Keratinocyte (primary cell): ENCODE data around the gene RSPO3. TPM values are rescaled to one million over a fixed set of nuclear protein-coding genes. Genes with fewer than 3 reads are reported as not detected.

Experiments
- DNase-seq: peaks from one replicate; pipeline ENCODE4 v3.0.0-alpha.2; 2011; ENCODE audit warnings: low read depth, missing footprints, low spot score
- FAIRE-seq: peaks from 2 replicates; lab custom pipeline; 2011; peaks lifted over from hg19 to GRCh38; lab: Jason Lieb, UNC
- H2AFZ ChIP-seq: 2 replicates; pipeline ENCODE4 v1.6.0; 2012; ENCODE audit warnings: low read length, control low read depth, inconsistent platforms; ENCODE audit not compliant: control insufficient read depth
- H3K27ac ChIP-seq: 2 replicates; pipeline ENCODE4 v1.5.1; 2011; ENCODE audit warnings: low read length; ENCODE audit not compliant: control insufficient read depth, insufficient read depth
- H3K27me3 ChIP-seq: 3 replicates; pipeline ENCODE4 v1.6.0; 2011; ENCODE audit warnings: low read length; ENCODE audit not compliant: control insufficient read depth, insufficient read depth; ENCODE audit errors: extremely low read depth
- H3K36me3 ChIP-seq, 2 experiments: 2 replicates in 1 of 2; 3 replicates in 1 of 2; pipeline ENCODE4 v1.5.1; 2011; ENCODE audit warnings: low read length in 2 of 2, mild to moderate bottlenecking in 1 of 2; ENCODE audit not compliant: control insufficient read depth in 2 of 2, insufficient read depth in 2 of 2; ENCODE audit errors: extremely low read depth in 1 of 2
- H3K4me1 ChIP-seq: 3 replicates; pipeline ENCODE4 v1.5.1; 2011; ENCODE audit warnings: low read length; ENCODE audit not compliant: control insufficient read depth, insufficient read depth; ENCODE audit errors: extremely low read depth
- H3K4me2 ChIP-seq: 3 replicates; pipeline ENCODE4 v1.6.0; 2011; ENCODE audit warnings: low read depth, low read length; ENCODE audit not compliant: control insufficient read depth, insufficient read depth; ENCODE audit errors: extremely low read depth
- H3K4me3 ChIP-seq, 3 experiments: fragments of 200-600 bp in 1 of 3; sonication (generic) in 1 of 3; 2 replicates in 2 of 3; 3 replicates in 1 of 3; pipeline ENCODE4 v1.5.1; 2011 to 2016; ENCODE audit warnings: low read length in 3 of 3, mild to moderate bottlenecking in 3 of 3, control low read depth in 2 of 3, inconsistent platforms in 1 of 3, low read depth in 1 of 3, mixed read lengths in 1 of 3, mixed run types in 1 of 3, moderate library complexity in 1 of 3; ENCODE audit not compliant: control insufficient read depth in 2 of 3, insufficient read depth in 2 of 3; ENCODE audit errors: extremely low read depth in 1 of 3
- H3K79me2 ChIP-seq: 2 replicates; pipeline ENCODE4 v1.6.0; 2012; ENCODE audit warnings: low read length; ENCODE audit not compliant: control insufficient read depth, insufficient read depth
- H3K9ac ChIP-seq: 3 replicates; pipeline ENCODE4 v1.6.0; 2011; ENCODE audit warnings: low read length; ENCODE audit not compliant: control insufficient read depth, insufficient read depth; ENCODE audit errors: extremely low read depth
- H3K9me1 ChIP-seq: 3 replicates; pipeline ENCODE4 v1.6.0; 2011; ENCODE audit warnings: low read length; ENCODE audit not compliant: control insufficient read depth, insufficient read depth; ENCODE audit errors: extremely low read depth
- H3K9me3 ChIP-seq: 2 replicates; pipeline ENCODE4 v1.5.1; 2012; ENCODE audit warnings: low read depth, low read length; ENCODE audit not compliant: control insufficient read depth
- H4K20me1 ChIP-seq: 3 replicates; pipeline ENCODE4 v1.6.0; 2011; ENCODE audit warnings: low read length; ENCODE audit not compliant: control insufficient read depth, insufficient read depth; ENCODE audit errors: extremely low read depth
- EZH2 ChIP-seq: IDR thresholded peaks from one replicate; pipeline ENCODE4 v1.6.1; 2012; ENCODE audit warnings: inconsistent platforms, mild to moderate bottlenecking, low read length, moderate library complexity
- dilution Hi-C: fragments of 300-500 bp; cut with MboI; formaldehyde crosslinking; loops from one replicate; pipeline ENCODE4 v1.7.0; 2020; ENCODE audit warnings: low sequenced_read_pairs; ENCODE audit not compliant: extremely low pct_ligation_motif_present
- polyA plus RNA-seq, 5 experiments: library from polyadenylated mRNA; depleted of rRNA in 3 of 5; stranded (reverse) in 3 of 5; stranded (forward) in 1 of 5; unstranded in 1 of 5; fragments of >200 nt; gene quantifications; 1 replicate in 1 of 5; 2 replicates in 3 of 5; 3 replicates in 1 of 5; pipeline versions ENCODE4 v1.2.1 to v1.2.3, GENCODE V29; 2011 to 2012; ENCODE audit warnings: missing spikeins in 2 of 5, low read depth in 1 of 5, low replicate concordance in 1 of 5
- TF ChIP-seq, protein P1 (sequence below), 3 experiments: IDR thresholded peaks in 1 of 3; conservative IDR thresholded peaks in 1 of 3; optimal IDR thresholded peaks in 1 of 3; 2 replicates in 2 of 3; 3 replicates in 1 of 3; pipeline versions ENCODE3 to v1.5.1; 2011; ENCODE audit warnings: low read length in 3 of 3, mild to moderate bottlenecking in 3 of 3, moderate library complexity in 2 of 3, control low read depth in 1 of 3, inconsistent platforms in 1 of 3; ENCODE audit not compliant: insufficient read depth in 2 of 3; ENCODE audit errors: extremely low read depth in 1 of 3

Gene RSPO3
- polyA plus RNA-seq, 1 donor (not counting 4 experiments of a cell fraction or from before 2014, with no cell fraction given): not detected

DNA sequence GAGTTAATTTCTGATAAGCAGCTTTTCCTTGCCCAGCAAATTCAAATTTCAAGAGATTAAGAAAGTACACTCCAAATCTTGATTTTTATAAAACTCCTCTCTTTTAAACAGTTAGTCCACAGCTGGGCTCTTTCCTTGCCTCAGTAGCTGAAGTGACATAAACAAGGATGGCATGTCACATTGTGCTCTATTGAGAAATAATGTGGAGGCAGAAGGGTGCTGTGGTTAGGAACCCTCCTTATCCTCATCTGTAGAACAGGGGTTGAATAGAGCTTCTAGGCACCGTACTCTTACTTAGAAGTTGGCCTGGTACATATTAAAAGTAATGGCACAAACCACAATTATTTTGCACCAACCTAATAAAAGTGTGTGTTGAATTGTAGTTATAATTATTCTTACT is 70.3 kb downstream of the RSPO3 start:
- no peaks in the 10 kb centered on the region for H3K36me3 ChIP-seq
- TF ChIP-seq EZH2: no peak
- TF ChIP-seq, protein P1, sequence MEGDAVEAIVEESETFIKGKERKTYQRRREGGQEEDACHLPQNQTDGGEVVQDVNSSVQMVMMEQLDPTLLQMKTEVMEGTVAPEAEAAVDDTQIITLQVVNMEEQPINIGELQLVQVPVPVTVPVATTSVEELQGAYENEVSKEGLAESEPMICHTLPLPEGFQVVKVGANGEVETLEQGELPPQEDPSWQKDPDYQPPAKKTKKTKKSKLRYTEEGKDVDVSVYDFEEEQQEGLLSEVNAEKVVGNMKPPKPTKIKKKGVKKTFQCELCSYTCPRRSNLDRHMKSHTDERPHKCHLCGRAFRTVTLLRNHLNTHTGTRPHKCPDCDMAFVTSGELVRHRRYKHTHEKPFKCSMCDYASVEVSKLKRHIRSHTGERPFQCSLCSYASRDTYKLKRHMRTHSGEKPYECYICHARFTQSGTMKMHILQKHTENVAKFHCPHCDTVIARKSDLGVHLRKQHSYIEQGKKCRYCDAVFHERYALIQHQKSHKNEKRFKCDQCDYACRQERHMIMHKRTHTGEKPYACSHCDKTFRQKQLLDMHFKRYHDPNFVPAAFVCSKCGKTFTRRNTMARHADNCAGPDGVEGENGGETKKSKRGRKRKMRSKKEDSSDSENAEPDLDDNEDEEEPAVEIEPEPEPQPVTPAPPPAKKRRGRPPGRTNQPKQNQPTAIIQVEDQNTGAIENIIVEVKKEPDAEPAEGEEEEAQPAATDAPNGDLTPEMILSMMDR (optimal IDR thresholded peaks at IDR 0.05 in 1 of 3, IDR thresholded peaks at IDR 0.05 in 1 of 3, conservative IDR thresholded peaks at IDR 0.05 in 1 of 3; ENCODE audit: extremely low read depth in 1 of 3, insufficient read depth in 2 of 3, low read length in 3 of 3): no peak
- H3K9ac ChIP-seq: no peak overlapping the region
- FAIRE-seq (no peak), DNase-seq (no peak)
- H3K27ac ChIP-seq: no peak overlapping the region
- H3K79me2 ChIP-seq: no peaks in the 10 kb centered on the region
- no peak overlapping the region for H3K4me2 ChIP-seq
- no peak overlapping the region for H2AFZ ChIP-seq
- no peaks in the 10 kb centered on the region for H4K20me1 ChIP-seq
- H3K27me3 ChIP-seq: no peaks in the 10 kb centered on the region
- dilution Hi-C loops: no loop called here
- H3K4me1 ChIP-seq: no peaks in the 10 kb centered on the region
- no peak overlapping the region for H3K4me3 ChIP-seq
- H3K9me3 ChIP-seq: no peaks in the 10 kb centered on the region
- H3K9me1 ChIP-seq: peaks cover 2% of the 10 kb centered on the region

DNA sequence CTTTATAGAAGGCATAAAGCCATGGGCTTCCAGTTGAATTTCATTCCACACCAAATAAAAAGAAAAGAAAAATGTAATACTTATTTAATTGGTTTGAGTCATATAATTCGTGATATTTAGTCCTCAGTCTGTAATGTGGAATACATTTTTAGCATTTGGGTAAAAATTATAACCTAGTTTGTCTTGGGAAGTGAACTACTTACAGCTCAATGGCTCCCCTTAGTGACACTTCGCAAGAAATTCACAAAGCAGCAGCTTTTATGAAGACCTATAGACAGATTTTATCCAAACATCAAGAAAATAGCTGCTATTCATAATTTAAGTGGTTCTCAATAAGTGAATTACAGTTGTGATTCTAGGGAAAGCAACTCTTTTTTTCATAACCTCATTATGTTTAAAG is 72.1 kb downstream of the RSPO3 start:
- no peaks in the 10 kb centered on the region for H4K20me1 ChIP-seq
- H3K36me3 ChIP-seq: no peaks in the 10 kb centered on the region
- TF ChIP-seq, protein P1 (optimal IDR thresholded peaks at IDR 0.05 in 1 of 3, IDR thresholded peaks at IDR 0.05 in 1 of 3, conservative IDR thresholded peaks at IDR 0.05 in 1 of 3; ENCODE audit: extremely low read depth in 1 of 3, insufficient read depth in 2 of 3, low read length in 3 of 3): peak in 2 of 3 experiments; percentile 37 to 44
- TF ChIP-seq EZH2: no peak
- dilution Hi-C loops: no loop called here
- H3K9me1 ChIP-seq: peaks cover 2% of the 10 kb centered on the region
- H3K4me1 ChIP-seq: no peaks in the 10 kb centered on the region
- no peaks in the 10 kb centered on the region for H3K9me3 ChIP-seq
- H3K4me2 ChIP-seq: no peak overlapping the region
- H3K27ac ChIP-seq: no peak overlapping the region
- H3K79me2 ChIP-seq: no peaks in the 10 kb centered on the region
- no peak overlapping the region for H3K9ac ChIP-seq
- FAIRE-seq (no peak), DNase-seq (no peak)
- no peaks in the 10 kb centered on the region for H3K27me3 ChIP-seq
- H3K4me3 ChIP-seq: no peak overlapping the region
- H2AFZ ChIP-seq: no peak overlapping the region
